ENCODE data around the gene CCDC9.

DNA sequence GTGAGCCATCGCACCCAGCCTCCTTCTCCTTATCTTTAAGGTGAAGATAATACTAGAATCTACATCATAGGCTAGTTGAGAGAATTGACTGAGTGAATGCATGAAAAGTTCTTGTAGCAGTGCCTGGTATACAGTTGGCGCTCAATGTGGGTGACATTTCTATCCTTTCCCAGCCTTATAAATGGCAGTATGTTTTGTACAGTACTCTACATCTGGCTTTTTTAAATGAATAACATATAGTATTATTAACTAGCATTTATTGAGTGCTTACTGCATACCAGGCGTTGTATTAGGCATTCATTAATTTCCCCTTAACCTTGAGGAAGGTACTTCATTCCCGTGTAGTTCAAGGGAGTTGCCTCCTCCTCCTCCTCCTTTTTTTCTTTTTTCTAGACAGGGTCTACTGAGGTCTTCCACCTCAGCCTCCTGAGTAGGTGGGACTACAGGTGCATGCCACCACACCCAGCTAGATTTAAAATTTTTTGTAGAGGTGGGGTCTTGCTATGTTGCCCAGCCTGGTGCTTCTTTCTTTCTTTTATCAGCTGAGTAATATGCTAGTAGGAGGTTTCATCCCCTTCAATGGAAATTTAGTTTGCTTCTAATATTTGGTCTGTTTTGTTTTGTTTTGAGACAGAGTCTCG is 56.2 kb downstream of the CCDC9 start:
- no peak for TF ChIP-seq CTCF (IDR thresholded peaks at IDR 0.05)
- TF ChIP-seq POLR2A (IDR thresholded peaks at IDR 0.05) = no peak

Data from esophagus squamous epithelium (tissue), 4 donors.